Measurements from ENCODE around the gene PKIG. TPM values are rescaled to one million over a fixed set of nuclear protein-coding genes. Genes with fewer than 3 reads are reported as not detected.

The PKIG gene
- total RNA-seq, 1 experiment from 2014 or later, result 66.3 TPM

DNA sequence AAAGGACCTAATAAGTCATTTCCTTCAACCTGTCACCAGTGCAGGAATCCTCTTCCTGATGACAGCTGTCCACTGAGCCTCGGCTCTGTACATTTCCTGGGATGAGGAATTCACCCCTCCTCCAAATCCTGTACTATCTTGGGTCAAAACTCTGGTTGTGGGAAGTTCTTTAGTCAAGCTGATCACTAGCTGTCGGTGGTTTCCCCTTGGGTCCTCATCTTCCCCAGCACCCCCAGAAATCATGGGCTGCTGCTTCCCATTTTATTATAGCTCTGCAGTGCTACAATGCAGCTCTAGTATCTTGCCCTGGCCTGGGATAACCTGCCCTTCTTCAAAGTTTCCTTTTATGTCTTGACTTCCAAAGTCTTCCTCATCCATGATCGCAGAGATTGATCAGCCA, 83.7 kb downstream of the PKIG start:
- Histone ChIP-seq H3K36me3 (ENCODE audit: control insufficient read depth, insufficient read depth, low read length) (no peaks in the 10 kb centered on the region), H3K27me3 (ENCODE audit: control insufficient read depth, insufficient read depth, low read length) (no peaks in the 10 kb centered on the region), H3K9me3 (ENCODE audit: control insufficient read depth, insufficient read depth, low read depth, low read length) (no peaks in the 10 kb centered on the region), H3K27ac (ENCODE audit: low read length) (no peak overlapping the region), H3K4me3 (ENCODE audit: low read depth in 2 of 2, low read length in 2 of 2) (no peak overlapping the region), H3K4me1 (ENCODE audit: control insufficient read depth, insufficient read depth, low read length) (no peaks in the 10 kb centered on the region)
- TF ChIP-seq POLR2AphosphoS5 (IDR thresholded peaks at IDR 0.05; ENCODE audit: low read depth, low read length) (no peak), TCF7L2 (IDR thresholded peaks at IDR 0.05; ENCODE audit: low read depth, low read length) (no peak), SIN3A (IDR thresholded peaks at IDR 0.05; ENCODE audit: borderline replicate concordance, insufficient read depth, low read depth, low read length) (no peak)
- TF ChIP-seq, protein P1, sequence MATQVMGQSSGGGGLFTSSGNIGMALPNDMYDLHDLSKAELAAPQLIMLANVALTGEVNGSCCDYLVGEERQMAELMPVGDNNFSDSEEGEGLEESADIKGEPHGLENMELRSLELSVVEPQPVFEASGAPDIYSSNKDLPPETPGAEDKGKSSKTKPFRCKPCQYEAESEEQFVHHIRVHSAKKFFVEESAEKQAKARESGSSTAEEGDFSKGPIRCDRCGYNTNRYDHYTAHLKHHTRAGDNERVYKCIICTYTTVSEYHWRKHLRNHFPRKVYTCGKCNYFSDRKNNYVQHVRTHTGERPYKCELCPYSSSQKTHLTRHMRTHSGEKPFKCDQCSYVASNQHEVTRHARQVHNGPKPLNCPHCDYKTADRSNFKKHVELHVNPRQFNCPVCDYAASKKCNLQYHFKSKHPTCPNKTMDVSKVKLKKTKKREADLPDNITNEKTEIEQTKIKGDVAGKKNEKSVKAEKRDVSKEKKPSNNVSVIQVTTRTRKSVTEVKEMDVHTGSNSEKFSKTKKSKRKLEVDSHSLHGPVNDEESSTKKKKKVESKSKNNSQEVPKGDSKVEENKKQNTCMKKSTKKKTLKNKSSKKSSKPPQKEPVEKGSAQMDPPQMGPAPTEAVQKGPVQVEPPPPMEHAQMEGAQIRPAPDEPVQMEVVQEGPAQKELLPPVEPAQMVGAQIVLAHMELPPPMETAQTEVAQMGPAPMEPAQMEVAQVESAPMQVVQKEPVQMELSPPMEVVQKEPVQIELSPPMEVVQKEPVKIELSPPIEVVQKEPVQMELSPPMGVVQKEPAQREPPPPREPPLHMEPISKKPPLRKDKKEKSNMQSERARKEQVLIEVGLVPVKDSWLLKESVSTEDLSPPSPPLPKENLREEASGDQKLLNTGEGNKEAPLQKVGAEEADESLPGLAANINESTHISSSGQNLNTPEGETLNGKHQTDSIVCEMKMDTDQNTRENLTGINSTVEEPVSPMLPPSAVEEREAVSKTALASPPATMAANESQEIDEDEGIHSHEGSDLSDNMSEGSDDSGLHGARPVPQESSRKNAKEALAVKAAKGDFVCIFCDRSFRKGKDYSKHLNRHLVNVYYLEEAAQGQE (IDR thresholded peaks at IDR 0.05; ENCODE audit: insufficient read depth in 1 of 2, low read depth in 2 of 2, low read length in 1 of 2), result no peak
- TF ChIP-seq, protein P2, sequence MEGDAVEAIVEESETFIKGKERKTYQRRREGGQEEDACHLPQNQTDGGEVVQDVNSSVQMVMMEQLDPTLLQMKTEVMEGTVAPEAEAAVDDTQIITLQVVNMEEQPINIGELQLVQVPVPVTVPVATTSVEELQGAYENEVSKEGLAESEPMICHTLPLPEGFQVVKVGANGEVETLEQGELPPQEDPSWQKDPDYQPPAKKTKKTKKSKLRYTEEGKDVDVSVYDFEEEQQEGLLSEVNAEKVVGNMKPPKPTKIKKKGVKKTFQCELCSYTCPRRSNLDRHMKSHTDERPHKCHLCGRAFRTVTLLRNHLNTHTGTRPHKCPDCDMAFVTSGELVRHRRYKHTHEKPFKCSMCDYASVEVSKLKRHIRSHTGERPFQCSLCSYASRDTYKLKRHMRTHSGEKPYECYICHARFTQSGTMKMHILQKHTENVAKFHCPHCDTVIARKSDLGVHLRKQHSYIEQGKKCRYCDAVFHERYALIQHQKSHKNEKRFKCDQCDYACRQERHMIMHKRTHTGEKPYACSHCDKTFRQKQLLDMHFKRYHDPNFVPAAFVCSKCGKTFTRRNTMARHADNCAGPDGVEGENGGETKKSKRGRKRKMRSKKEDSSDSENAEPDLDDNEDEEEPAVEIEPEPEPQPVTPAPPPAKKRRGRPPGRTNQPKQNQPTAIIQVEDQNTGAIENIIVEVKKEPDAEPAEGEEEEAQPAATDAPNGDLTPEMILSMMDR (IDR thresholded peaks at IDR 0.05), result no peak
- DNase-seq (ENCODE audit: low read depth, low spot score), result no peak
- in situ Hi-C loops (cut with HindIII; ENCODE audit: low pct_unique_long_range_greater_than_20kb, low sequenced_read_pairs) (no loop called here), intact Hi-C loops (cut with micrococcal nuclease; ENCODE audit: unreplicated experiment) (no loop called here)
- POLR2A ChIA-PET, result interaction anchor here (0.7 kb wide), 1 partner anchor 63 kb away, joined by 3 read pairs; no protein-coding TSS in a partner anchor
- BruUV-seq (replicated peaks), result no TSS peak
- no peak for ATAC-seq
- CTCF ChIA-PET, result interaction anchor here (1.1 kb wide), 1 partner anchor 81 kb away, joined by 3 read pairs; no protein-coding TSS in a partner anchor

Other genes starting within 250 kb of the PKIG start
- gene R3HDML, start 245.5 kb upstream of the PKIG start, total RNA-seq (2021; ENCODE audit: unreplicated experiment), result not detected
- gene HNF4A, start 226.9 kb upstream of the PKIG start, total RNA-seq (2021; ENCODE audit: unreplicated experiment), result 0.28 TPM
- 37.4 TPM for gene TTPAL, start 106.7 kb upstream of the PKIG start, total RNA-seq (2021; ENCODE audit: unreplicated experiment)
- 76.4 TPM for gene SERINC3, start 60.5 kb upstream of the PKIG start, total RNA-seq (2021; ENCODE audit: unreplicated experiment)
- gene ADA, start 69.1 kb downstream of the PKIG start, total RNA-seq (2021; ENCODE audit: unreplicated experiment), result 53.8 TPM
- 15.2 TPM for gene CCN5, start 132.8 kb downstream of the PKIG start, total RNA-seq (2021; ENCODE audit: unreplicated experiment)
- gene KCNK15, start 163.3 kb downstream of the PKIG start, total RNA-seq (2021; ENCODE audit: unreplicated experiment), result 7.4 TPM
- 4.0 TPM for gene RIMS4, start 228.0 kb downstream of the PKIG start, total RNA-seq (2021; ENCODE audit: unreplicated experiment)

All from Panc1 (cell line).